Urothelium cell line (cell line): ENCODE results near the gene ADAMTS5.
A peak's percentile ranks its signal among the peaks of the same experiment; 100 is the strongest.

Experiments
- DNase-seq: peaks from one replicate; pipeline ENCODE4 v3.0.0; 2011; ENCODE audit warnings: low spot score, mixed read lengths
- FAIRE-seq: peaks from 2 replicates; lab custom pipeline; 2011; peaks lifted over from hg19 to GRCh38; lab: Jason Lieb, UNC

The ADAMTS5 gene

DNA sequence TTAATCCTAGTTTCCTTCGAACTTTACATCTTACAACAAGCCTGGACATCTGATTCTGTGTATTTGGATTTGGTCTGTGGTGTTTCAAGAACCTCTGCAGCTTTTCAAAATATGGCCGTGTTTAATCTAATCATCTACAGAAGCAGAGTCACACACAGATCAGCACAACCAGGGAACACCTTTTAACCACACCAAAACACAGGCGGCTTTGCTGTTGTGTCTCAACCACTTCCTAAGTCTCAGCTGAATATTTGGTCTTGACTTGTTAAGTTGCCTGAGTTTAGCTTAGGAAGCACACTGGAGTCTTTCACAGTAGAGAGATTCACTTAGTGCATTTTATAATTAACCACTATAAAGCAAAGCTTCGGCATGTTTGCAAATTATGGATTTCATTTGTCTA lies 17.1 kb downstream of the ADAMTS5 start:
- FAIRE-seq (no peak), DNase-seq (no peak)

GRCh38 chr21:26948194-26948593 lies 18.7 kb downstream of the ADAMTS5 start:
- FAIRE-seq: no peak
- no peak for DNase-seq

DNA sequence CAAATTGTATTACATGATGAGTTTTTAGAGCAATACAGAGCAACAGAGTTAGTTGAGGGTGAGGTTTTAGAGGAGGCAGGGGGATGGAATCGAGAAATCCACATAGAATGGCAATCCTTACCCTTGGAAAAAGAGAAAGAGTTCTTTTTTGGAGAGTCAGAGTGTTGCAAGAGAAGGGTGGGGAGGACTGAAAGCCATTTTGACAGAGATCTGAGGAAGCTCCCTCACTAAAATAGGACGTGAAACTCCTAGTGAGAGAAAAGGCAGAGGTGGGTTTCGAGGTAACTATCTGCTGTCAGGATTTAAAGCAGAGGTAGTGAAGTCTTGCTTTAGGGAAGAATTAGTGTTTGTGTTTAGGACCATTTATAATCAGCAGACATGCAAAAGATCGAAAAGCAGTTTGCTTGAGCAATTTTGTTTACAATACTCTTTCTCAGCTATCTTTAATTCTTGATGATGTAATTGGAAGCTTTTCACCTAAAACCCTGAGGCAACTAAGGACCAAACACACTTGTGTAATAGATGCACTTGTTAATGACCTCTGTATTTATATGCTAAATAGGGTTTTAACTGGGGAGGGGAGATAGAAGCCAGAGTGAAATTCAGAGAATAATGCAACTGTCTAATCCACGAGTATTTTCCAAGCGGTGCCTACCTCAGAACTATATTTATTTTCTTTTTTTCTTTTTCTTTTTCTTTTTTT lies 20.0 kb downstream of the ADAMTS5 start:
- DNase-seq (no peak), FAIRE-seq (no peak)

- FAIRE-seq (peak; percentile 42), DNase-seq (no peak)
Observed at GRCh38 chr21:26945916-26946675, 20.8 kb downstream of the ADAMTS5 start.

DNA sequence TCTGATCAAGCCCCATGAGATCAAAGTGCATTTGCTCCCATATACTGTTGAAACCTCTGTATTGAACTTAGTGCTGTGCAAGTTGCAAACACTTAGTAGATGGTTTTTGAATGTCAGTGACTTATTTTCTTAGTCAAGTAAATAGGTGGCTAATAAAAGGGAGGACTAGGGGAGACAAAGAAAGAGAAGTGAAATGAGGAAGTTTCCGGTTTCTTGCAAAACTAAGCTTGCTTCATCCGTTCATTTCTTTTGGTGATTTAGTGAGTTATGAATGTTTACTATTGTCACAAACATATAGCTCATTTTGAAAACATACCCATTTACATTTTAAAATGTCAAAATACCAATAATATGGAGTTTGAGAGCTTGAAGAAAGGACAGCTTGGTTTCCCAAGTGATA lies 23.0 kb downstream of the ADAMTS5 start:
- no peak for DNase-seq
- no peak for FAIRE-seq

- FAIRE-seq (no peak), DNase-seq (no peak)
Observed at GRCh38 chr21:26941421-26941820, 25.5 kb downstream of the ADAMTS5 start.

DNA sequence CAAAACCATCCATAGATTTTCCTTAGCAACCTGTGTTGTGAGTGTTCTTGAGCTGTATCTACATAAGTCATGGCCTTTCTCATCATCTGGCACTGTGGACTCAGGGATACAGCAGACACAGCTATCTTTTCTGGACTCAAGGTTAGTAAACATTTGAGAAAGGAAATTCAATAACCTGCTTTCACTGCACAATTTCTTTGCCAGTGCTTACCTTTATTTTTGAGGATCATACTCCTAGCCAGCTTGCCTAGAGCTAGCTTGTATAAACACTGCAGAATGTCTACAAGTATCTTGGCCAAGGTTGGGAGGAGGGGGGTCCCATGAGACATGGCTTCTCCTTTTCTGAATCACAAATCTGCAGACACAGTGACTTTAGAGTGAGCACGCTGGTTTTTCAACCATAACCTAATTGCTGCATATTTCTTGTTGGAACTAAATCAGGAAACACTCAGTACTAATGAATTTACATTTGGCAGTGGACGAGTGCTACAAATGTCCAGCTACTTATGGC lies 27.2 kb downstream of the ADAMTS5 start:
- peak; percentile 9 for FAIRE-seq
- DNase-seq: no peak

DNA sequence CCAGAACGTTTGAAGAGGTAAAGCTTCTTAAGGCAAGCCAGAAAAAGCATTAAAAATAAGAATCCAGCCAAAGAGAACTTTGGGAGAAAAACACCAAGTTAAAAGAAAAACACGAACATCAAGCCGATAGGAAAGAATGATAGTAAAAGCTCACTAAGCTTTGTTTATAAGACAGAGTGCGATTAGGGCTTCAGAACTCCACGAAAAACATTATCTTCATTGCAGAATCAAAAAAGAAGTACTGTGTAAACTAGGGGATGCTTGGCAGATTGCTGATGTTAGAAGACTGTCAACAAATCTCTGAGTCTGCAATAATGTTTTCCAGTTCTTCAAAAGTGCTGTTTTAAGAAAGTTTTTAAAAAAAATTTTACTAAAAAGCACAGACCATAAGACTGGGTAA lies 30.2 kb downstream of the ADAMTS5 start:
- no peak for FAIRE-seq
- DNase-seq: no peak

- DNase-seq: no peak
- no peak for FAIRE-seq
Observed at GRCh38 chr21:26935977-26936376, 30.9 kb downstream of the ADAMTS5 start.

GRCh38 chr21:26934383-26934782 lies 32.5 kb downstream of the ADAMTS5 start:
- FAIRE-seq: no peak

DNA sequence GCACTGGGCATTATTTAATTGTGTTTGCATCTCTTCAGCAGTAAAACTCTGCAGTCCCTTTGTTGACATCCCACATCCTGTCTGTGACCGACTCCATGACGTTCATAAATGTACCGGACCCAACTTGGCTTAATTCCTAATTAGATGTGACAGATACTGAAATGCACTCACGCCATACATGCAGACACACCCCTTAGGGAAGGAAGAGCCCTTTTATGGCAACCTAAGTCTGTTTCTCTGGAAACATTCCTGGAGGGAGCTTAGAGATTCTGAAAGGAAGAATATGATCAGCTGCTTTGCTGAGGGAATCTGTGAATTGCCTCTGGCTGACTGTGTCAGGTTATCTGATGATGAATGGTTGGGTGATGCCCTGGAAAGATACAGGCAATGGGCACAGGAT lies 33.4 kb downstream of the ADAMTS5 start:
- FAIRE-seq: no peak
- no peak for DNase-seq

More at GRCh38 chr21:26934383-26934782, 32.5 kb downstream of the ADAMTS5 start:
- no peak for DNase-seq

DNA sequence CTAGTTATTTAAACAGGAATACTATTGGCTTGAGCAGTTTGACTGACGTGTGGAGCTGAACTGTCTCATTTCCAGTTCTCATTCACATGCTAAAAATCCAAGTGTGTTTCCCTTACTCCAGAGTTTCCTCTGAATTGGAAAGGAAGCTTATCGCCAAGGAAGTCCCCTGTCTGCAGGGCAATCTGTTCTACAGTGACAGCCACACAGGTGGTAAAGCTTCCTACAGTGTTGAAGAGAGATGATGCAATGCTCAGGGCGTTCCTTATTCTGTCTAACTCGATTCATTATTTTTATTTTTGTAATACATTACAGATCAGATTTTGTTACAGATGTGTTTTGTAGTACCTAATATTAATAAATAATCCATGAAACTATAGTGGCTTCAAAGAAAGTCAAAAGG lies 41.3 kb downstream of the ADAMTS5 start:
- FAIRE-seq (no peak), DNase-seq (no peak)

GRCh38 chr21:26925122-26925521 lies 41.8 kb downstream of the ADAMTS5 start:
- no peak for FAIRE-seq
- no peak for DNase-seq

DNA sequence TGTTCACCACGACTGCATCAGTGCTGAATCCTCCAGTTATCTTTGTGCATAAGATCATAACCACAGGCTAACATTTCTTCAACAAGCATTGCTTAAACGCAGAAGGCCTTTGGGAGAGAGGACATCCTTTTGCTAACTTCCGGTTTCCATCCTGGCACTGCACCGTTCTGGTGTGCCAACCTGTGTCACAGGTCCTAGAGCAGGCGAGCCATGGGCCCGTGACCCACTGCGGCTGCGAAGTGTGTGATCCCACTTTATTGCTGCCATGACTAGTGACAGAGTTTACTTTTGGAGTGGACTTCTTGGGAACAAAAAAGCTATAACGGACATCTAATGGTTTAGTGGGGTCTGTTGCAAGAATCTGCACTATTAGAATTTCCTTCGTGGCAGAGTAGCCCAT lies 42.9 kb downstream of the ADAMTS5 start:
- FAIRE-seq (peak; percentile 50), DNase-seq (no peak)

DNA sequence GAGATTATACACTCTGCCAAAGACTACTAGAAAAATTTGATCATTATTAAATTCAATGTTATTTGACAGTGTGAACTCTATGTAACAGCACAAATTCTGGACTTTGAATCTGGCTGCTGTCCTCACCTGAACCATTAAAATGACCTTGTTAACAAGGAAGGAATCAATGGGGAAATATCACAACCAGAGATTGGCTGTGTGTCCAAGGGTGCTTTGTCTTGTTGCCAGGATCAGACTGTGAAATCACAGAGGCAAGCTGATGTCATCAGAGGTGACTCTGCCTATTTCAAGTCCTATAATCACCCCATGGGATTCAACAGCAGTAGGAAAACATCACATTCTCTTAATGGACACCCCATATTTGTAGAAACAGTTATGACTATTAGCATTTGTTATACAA lies 46.8 kb downstream of the ADAMTS5 start:
- no peak for DNase-seq
- peak; percentile 20 for FAIRE-seq

GRCh38 chr21:26918323-26919079 lies 48.4 kb downstream of the ADAMTS5 start:
- FAIRE-seq (no peak), DNase-seq (no peak)

GRCh38 chr21:26916799-26917198 lies 50.1 kb downstream of the ADAMTS5 start:
- DNase-seq (no peak), FAIRE-seq (no peak)

DNA sequence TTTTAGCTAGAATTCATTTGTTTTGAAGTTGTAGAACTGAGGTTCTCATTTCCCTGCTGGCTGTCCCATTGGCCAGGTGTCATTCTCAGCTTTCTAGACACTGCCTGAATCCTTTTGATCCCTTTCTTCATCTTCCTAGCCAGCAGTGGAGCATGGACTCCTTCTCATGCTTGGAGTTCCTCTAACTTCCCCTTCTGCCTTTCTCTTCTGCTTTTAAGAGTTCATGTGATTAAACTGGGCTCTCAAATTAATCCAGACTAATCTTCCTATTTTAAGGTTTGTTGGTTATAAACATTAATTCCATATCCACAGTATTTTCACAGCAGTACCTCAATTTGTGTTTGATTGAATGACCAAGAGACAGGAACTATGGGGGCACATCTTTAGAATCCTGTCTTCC lies 52.3 kb downstream of the ADAMTS5 start:
- FAIRE-seq (no peak), DNase-seq (no peak)

- DNase-seq (no peak), FAIRE-seq (no peak)
Observed at GRCh38 chr21:26912466-26912865, 54.4 kb downstream of the ADAMTS5 start.

GRCh38 chr21:26909972-26910371 lies 56.9 kb downstream of the ADAMTS5 start:
- DNase-seq (peak; percentile 45), FAIRE-seq (no peak)

GRCh38 chr21:26900980-26901379 lies 65.9 kb downstream of the ADAMTS5 start:
- DNase-seq: no peak
- peak; percentile 56 for FAIRE-seq
